Right lobe of liver (tissue), 6 donors: ENCODE results near the gene FLYWCH1. TPM values are rescaled to one million over a fixed set of nuclear protein-coding genes. Genes with fewer than 3 reads are reported as not detected.

Experiments
- ATAC-seq, 4 donors: fragments of 200-7000 bp; cut with Tn5 transposase; one replicate each; pipeline ENCODE4 v1.9.1; 2020; ENCODE audit warnings: mild to moderate bottlenecking in 4 of 4, moderate library complexity in 4 of 4
- DNase-seq, 3 donors: peaks; one replicate each; pipeline ENCODE4 v3.0.0-alpha.2; 2020
- H3K27ac ChIP-seq, 3 donors: fragments of 200-600 bp; one replicate each; pipeline ENCODE4 v1.8.0; 2022
- H3K27me3 ChIP-seq, 2 donors: fragments of 200-600 bp; one replicate each; pipeline ENCODE4 v1.8.0; 2022
- H3K36me3 ChIP-seq, 4 donors: fragments of 200-600 bp; sonication (generic) in 1 of 4; one replicate each; pipeline versions ENCODE4 v1.5.1 to v1.8.0; 2017 to 2022; ENCODE audit warnings: control low read depth in 1 of 4
- H3K4me1 ChIP-seq, 4 donors: fragments of 200-600 bp; sonication (generic) in 1 of 4; one replicate each; pipeline versions ENCODE4 v1.5.1 to v1.8.0; 2017 to 2022; ENCODE audit warnings: control low read depth in 1 of 4
- H3K4me3 ChIP-seq, 3 donors: fragments of 200-600 bp; one replicate each; pipeline ENCODE4 v1.8.0; 2022
- H3K9me3 ChIP-seq, 4 donors: fragments of 200-600 bp; sonication (generic) in 1 of 4; one replicate each; pipeline versions ENCODE4 v1.5.1 to v1.8.0; 2017 to 2022; ENCODE audit warnings: control low read depth in 1 of 4
- POLR2A ChIP-seq: fragments of 450-650 bp; IDR thresholded peaks from one replicate; pipeline ENCODE4 v1.6.1; 2017; ENCODE audit warnings: antibody characterized with exemption, mild to moderate bottlenecking
- WGBS: methylation state at CpG from one replicate; pipeline ENCODE4 v1.1.6; 2018; ENCODE audit warnings: low coverage, low lambda C conversion rate; ENCODE audit not compliant: insufficient coverage; ENCODE audit errors: missing lambda C conversion rate; 5-methylcytosine and 5-hydroxymethylcytosine counted together
- intact Hi-C, 2 donors: fragments of 100-400 bp; cut with DNase I; formaldehyde crosslinking; loops; one replicate each; pipeline versions ENCODE4 v1.11.2 to v1.14.1; 2022
- total RNA-seq, 6 experiments: library from RNA; depleted of rRNA in 2 of 6; stranded (reverse); fragments of >200 nt in 2 of 6; fragmentation: NEBNext Ultra II Directional in 3 of 6; extraction: Animal tissue kit (Norgen Biotek cat#: 25700) in 3 of 6; gene quantifications; one replicate each; pipeline versions ENCODE4 v1.1.0 to v1.2.4, GENCODE V29; 2016 to 2023
- TF ChIP-seq, protein P1 (sequence below), 4 donors: fragments of 200-600 bp in 3 of 4; fragments of 450-650 bp in 1 of 4; IDR thresholded peaks; one replicate each; pipeline versions ENCODE4 v1.5.1 to v1.8.0; 2016 to 2022; ENCODE audit warnings: antibody characterized with exemption in 4 of 4, mild to moderate bottlenecking in 2 of 4
- donor health status: DM: no; HTN: yes; CAD: no.
- donor health status: DM: no; HTN: no; CAD: no.
- donor health status: DM: no; HTN: no; CAD: no.
- donor health status: DM: no; HTN: yes; CAD: no.
- donor health status: DM: no; HTN: yes; CAD: no.

The FLYWCH1 gene
- total RNA-seq, 6 experiments from 2014 or later, result 9.3 to 19.8 (median 15.1) TPM

DNA sequence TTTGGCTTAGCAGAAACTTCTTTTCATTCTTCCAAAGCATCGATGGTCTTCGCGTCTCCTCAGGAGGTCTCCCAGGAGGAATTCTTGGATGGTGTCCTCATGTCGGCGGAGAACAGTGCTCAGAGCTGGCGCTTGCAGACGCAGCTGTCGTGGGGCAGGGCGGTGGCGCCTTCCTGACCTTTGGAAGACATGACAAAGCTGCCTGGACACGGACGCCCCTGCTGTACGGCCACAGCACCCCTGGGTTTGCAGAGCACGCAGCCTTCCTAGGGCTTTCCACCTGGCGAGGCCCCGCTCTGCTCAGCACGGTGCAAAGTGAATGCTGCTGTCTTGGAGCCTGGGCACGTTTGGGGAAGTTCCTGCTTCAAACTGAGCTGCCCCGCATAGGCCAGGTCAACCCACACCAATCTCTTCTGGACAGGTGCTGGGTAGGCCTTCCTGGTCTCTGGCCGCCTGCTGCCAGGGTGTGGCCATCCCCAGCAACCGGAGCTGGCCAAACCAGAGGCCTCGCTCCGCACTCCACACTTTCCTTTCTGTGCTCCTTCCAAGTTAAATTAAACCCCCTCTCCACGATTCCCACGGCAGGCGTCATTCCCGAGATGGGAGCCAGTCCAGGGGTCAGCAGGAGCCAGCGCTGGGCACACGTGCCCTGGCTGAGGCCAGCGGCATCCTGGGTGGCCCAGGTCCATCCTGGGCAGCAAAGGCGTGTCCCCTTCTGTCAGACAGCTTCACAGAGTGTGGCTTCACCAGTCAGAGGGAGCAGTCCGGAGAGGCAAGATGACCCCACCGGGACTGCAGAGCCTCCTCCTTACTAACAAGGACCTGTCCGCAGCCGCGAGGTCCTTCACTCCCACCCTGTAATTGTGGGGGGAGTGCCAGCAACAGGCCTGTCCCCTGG, 37.3 kb downstream of the FLYWCH1 start:
- Histone ChIP-seq H3K4me3 (no peak overlapping the region), H3K27me3 (no peaks in the 10 kb centered on the region), H3K4me1 (no peaks in the 10 kb centered on the region), H3K36me3 (no peaks in the 10 kb centered on the region), H3K27ac (no peak overlapping the region), H3K9me3 (no peaks in the 10 kb centered on the region)
- ATAC-seq (peak in 2 of 4 donors; percentile 14 to 28), DNase-seq (no peak)
- TF ChIP-seq, protein P1, sequence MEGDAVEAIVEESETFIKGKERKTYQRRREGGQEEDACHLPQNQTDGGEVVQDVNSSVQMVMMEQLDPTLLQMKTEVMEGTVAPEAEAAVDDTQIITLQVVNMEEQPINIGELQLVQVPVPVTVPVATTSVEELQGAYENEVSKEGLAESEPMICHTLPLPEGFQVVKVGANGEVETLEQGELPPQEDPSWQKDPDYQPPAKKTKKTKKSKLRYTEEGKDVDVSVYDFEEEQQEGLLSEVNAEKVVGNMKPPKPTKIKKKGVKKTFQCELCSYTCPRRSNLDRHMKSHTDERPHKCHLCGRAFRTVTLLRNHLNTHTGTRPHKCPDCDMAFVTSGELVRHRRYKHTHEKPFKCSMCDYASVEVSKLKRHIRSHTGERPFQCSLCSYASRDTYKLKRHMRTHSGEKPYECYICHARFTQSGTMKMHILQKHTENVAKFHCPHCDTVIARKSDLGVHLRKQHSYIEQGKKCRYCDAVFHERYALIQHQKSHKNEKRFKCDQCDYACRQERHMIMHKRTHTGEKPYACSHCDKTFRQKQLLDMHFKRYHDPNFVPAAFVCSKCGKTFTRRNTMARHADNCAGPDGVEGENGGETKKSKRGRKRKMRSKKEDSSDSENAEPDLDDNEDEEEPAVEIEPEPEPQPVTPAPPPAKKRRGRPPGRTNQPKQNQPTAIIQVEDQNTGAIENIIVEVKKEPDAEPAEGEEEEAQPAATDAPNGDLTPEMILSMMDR (IDR thresholded peaks at IDR 0.05), result no peak
- TF ChIP-seq POLR2A, result no peak
- 85% methylated on average over 13 of the region's 36 CpGs for WGBS
- intact Hi-C loops, result no loop called here

DNA sequence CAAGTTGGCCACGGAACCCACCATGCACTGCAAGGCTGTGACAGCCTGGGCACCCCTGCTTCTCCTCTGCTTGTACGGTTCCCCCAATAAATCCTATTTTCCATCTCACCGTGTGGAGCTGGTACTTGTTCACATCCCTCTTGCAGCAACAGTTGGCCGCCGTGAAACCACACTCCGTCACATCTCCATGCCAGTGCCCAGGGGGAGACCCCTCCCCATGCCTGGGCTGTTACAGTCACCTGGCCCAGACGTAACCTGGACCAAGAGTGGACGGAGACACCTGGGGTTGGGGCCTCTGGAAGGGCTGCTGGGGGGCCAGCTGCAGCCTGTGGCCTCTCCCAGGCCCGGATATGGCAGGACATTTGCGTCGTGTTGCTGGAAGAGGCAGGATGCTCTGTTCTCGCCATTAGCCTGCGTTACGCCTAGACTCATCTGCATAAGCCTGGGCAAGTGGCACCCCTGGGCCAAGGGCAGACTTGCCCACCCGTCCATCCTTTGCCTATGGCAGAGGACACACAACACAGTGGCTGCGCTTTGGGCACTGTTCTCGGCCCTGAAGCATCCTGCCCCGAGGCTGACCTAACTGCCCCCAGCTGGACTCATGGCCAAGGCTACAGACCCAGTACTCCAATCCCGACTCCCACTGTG, 38.1 kb downstream of the FLYWCH1 start:
- Histone ChIP-seq H3K27ac (no peak overlapping the region), H3K27me3 (peaks cover 0 to under 1% of the 10 kb centered on the region in 2 donors), H3K36me3 (no peaks in the 10 kb centered on the region), H3K4me3 (no peak overlapping the region), H3K9me3 (no peaks in the 10 kb centered on the region), H3K4me1 (no peaks in the 10 kb centered on the region)
- intact Hi-C loops, result no loop called here
- WGBS, result 86% methylated on average over 9 of the region's 19 CpGs
- no peak for TF ChIP-seq POLR2A
- TF ChIP-seq, protein P1 (IDR thresholded peaks at IDR 0.05), result no peak
- ATAC-seq (peak in 1 of 4 donors; percentile 21), DNase-seq (no peak)

DNA sequence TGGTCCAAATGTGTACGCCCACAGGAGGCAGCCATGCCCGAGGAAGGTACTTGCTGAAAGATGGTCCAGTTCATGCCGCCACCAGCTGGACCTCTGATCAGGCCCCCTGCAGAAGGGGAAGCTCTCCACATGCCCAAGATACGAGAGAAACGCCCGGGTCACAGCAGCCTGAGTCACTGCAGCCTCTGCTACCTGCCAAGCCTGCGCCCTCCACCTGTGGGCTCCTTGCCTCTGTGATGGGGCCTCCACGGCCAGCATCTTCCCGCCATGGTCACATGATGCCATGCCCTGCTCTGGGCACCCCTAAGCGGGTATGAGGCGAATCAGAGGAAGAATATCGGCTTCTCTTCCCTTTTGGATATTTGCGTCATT, 38.6 kb downstream of the FLYWCH1 start:
- Histone ChIP-seq H3K27ac (no peak overlapping the region), H3K27me3 (peaks cover 0 to 6% of the 10 kb centered on the region in 2 donors), H3K36me3 (no peaks in the 10 kb centered on the region), H3K4me1 (no peaks in the 10 kb centered on the region), H3K4me3 (no peak overlapping the region), H3K9me3 (no peaks in the 10 kb centered on the region)
- DNase-seq (no peak), ATAC-seq (no peak)
- TF ChIP-seq POLR2A, result no peak
- TF ChIP-seq, protein P1 (IDR thresholded peaks at IDR 0.05), result no peak
- intact Hi-C loops, result no loop called here
- 96% methylated on average over 6 of the region's 13 CpGs for WGBS

DNA sequence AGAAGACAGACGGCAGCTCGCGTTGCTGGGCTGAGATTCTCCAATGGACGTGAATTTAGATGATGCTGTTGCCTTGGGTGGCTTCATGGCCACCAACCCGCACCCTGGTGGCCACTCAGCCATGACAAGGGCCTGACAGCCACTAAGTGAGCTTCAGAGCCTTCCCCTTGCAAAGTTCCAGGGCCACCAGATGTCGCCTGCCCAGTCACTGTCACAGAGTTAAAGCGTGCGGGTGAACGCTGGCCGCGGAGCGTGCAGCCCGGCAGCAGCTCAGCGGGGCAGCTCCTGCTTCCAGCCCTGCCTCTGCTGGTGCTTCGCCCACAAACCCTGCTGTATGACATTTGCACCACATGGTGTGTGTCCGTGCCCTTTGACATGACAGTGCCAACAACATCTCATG, 39.0 kb downstream of the FLYWCH1 start:
- no peak for TF ChIP-seq POLR2A
- TF ChIP-seq, protein P1 (IDR thresholded peaks at IDR 0.05), result no peak

More for the DNA sequence above, 39.0 kb downstream of the FLYWCH1 start:
- H3K4me1 ChIP-seq, result no peaks in the 10 kb centered on the region
- ATAC-seq (no peak), DNase-seq (no peak)
- no peak overlapping the region for H3K27ac ChIP-seq
- WGBS, result 87% methylated on average over 13 of the region's 16 CpGs
- H3K4me3 ChIP-seq, result no peak overlapping the region
- H3K36me3 ChIP-seq, result no peaks in the 10 kb centered on the region
- H3K9me3 ChIP-seq, result no peaks in the 10 kb centered on the region
- peaks cover 0 to 9% of the 10 kb centered on the region in 2 donors for H3K27me3 ChIP-seq
- intact Hi-C loops, result no loop called here
